ENCODE measurements around the gene UMPS.

DNA sequence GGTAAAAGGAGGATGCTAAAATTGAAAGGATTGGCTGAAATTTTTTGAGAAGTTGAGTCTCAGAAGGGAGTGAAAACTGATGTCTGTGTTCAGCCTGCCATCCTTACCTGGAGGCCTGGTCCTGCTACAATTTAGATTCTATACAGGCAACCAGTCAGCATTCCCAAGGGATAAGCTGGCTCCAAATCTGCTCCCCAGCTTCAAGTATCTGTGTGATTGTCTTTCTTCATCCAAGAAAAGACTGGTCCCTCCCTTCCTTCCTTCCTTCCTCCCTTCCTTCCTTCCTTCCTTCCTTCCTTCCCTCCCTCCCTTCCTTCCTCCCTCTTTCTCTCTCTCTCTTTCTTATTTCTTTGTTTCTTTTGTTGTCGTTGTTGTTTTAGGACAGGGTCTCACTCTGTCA, 24.7 kb upstream of the UMPS start:
- TF ChIP-seq EZH2phosphoT487 (IDR thresholded peaks at IDR 0.05; ENCODE audit: insufficient read depth, low read depth) (no peak), EZH2 (IDR thresholded peaks at IDR 0.05; ENCODE audit: insufficient read depth, poor library complexity, severe bottlenecking) (no peak)

Measured in GM23248 (cell line).